AG09309 (cell line): Measurements from ENCODE around the gene TOM1.

Source experiments
- DNase-seq: peaks from one replicate; pipeline ENCODE4 v3.0.0-alpha.2; 2010; ENCODE audit warnings: low read depth
- H3K4me3 ChIP-seq: 2 replicates; pipeline ENCODE4 v1.5.1; 2011; ENCODE audit warnings: mild to moderate bottlenecking, low read depth, low read length, moderate library complexity; ENCODE audit not compliant: control insufficient read depth
- CTCF ChIP-seq: IDR thresholded peaks from 2 replicates; pipeline ENCODE4 v1.5.1; 2011; ENCODE audit warnings: mild to moderate bottlenecking, low read depth, low read length, inconsistent platforms; ENCODE audit not compliant: insufficient read depth, control insufficient read depth; ENCODE audit errors: missing control alignments

Gene TOM1

GRCh38 chr22:35264986-35265385, 34.7 kb upstream of the TOM1 start:
- no peak for DNase-seq
- no peak overlapping the region for H3K4me3 ChIP-seq
- no peak for TF ChIP-seq CTCF

DNA sequence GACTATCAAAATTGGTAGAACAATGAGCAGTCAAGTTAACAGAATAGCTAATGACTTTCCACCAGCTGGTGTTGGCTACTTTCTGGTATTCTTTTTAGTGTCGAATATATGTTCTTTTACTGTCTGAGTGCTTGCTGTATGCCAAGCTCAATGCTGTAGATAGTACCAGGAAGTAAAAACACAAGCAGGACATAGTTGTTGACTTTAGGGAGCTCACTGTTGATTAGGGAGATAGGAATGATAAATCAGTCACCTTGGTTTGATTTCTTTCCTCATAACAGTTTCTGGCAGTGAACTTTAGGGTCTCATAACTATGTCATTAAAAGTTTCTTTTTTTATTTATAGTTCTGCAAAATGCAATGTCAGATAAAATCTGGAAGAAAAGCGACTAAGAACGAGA, 33.4 kb upstream of the TOM1 start:
- no peak for DNase-seq
- TF ChIP-seq CTCF: no peak
- H3K4me3 ChIP-seq: no peak overlapping the region

- DNase-seq: no peak
- no peak for TF ChIP-seq CTCF
Measured at GRCh38 chr22:35269630-35270029, 30.1 kb upstream of the TOM1 start.

DNA sequence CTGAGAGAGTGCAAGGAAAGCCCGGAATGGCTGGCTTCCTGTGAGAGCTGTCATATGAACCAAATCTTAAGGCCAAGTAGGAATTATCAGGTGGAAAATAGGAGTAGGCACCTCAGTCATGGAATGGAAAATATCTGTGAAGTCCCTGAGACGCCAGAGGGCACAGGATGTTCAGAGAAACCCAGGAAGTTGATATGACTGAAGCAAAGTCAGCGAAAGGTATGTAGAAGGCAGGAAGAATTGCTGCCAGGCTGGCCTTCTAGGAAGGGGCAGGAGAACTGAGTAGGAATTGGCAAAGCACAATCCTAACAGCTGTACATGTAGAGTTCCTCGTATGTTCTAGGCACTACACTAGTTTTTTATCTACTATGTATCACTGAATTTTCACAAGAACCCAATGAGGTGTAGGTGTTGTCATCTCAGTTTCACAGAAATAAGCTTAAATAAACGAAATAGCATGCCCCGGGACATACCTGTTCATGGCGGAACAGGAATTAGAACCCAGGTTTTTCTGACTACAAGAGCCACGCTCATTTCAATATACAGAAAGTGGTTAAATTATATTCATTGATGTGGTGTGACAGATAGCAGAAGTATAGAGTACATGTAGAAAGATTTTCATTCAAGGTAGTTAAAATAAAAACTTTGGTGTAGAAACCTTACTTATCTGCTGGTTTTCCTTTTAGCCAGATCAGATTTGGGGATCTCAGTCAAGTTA, 25.4 kb upstream of the TOM1 start:
- TF ChIP-seq CTCF: no peak
- no peak for DNase-seq
- H3K4me3 ChIP-seq: no peak overlapping the region

More at GRCh38 chr22:35269630-35270029, 30.1 kb upstream of the TOM1 start:
- H3K4me3 ChIP-seq: no peak overlapping the region

DNA sequence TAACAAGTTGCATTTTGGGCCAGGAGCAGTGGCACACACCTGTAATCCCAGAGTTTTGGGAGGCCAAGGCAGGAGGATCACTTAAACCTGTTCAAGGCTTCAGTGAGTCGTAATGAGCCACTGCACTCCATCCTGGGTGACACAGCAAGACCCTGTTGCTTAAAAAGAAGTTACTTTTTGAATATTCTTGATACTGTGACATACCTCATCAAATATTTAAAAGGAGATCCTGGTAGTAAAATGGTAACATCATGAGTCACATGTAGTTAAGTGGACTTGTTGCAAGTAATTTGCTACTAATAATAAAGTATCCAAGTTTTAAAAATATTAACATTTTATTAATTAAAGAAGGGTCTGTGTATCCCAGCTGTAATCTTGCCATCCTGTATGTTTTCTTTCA, 24.1 kb upstream of the TOM1 start:
- TF ChIP-seq CTCF: no peak
- H3K4me3 ChIP-seq: no peak overlapping the region
- DNase-seq: no peak

DNA sequence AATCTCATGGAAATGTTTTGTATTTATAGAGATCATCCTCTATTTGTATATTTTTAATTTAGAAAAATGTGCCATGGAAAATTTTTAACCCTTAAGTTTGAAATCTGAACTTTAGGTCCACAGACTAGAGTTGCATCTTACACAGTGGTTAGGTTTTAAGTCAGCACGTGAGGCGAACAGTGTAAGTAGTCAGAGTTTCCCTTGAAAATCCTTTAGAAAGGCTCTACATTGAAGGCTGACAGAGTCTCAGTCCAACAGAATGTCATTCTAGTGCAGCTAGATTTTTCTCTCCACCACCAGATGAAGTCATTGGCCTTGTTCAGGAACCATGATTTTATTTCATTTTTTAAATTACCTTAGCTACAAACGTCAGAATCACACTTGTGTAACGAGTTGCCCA, 23.7 kb upstream of the TOM1 start:
- DNase-seq: no peak
- H3K4me3 ChIP-seq: no peak overlapping the region
- TF ChIP-seq CTCF: no peak

GRCh38 chr22:35288116-35288515, 11.6 kb upstream of the TOM1 start:
- no peak for TF ChIP-seq CTCF
- DNase-seq: no peak
- no peak overlapping the region for H3K4me3 ChIP-seq
